GM21447 (cell line): ENCODE measurements around the gene S100B.
"Not testable (repeated sequence)": the region's sequence is repeated elsewhere in the genome, so short reads cannot be mapped to it uniquely, and the experiment has no call there.

Experiments used
- ATAC-seq: cut with Tn5 transposase; IDR thresholded peaks from one replicate; pipeline ENCODE4 v1.9.1; 2021; ENCODE audit not compliant: unreplicated experiment

Gene S100B

GRCh38 chr21:46604329-46604974, 430 bp downstream of the S100B start:
- no peak for ATAC-seq

DNA sequence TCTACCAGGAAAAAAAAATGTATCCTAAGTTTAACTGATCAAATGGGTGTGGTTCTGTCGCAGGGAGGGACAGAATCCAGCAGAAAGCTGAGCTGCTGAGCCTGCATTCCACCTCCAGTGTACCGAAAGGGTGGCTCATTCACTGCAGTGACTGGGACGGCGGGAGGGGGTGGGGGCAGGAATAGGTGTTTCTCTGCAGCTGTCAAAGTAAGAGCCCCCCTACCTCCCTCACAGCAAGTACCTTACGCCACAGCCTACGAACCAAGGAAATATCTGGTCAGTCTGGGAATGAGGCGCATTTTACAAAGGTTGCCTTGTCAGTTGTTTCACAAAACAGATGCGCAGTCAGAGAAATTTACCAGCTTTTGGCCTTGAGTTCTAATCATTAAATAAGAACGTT, 1.7 kb downstream of the S100B start:
- ATAC-seq = no peak

GRCh38 chr21:46600978-46601377, 3.9 kb downstream of the S100B start:
- ATAC-seq = no peak

- no peak for ATAC-seq
These were observed 4.6 kb downstream of the S100B start for GRCh38 chr21:46600305-46600704.

DNA sequence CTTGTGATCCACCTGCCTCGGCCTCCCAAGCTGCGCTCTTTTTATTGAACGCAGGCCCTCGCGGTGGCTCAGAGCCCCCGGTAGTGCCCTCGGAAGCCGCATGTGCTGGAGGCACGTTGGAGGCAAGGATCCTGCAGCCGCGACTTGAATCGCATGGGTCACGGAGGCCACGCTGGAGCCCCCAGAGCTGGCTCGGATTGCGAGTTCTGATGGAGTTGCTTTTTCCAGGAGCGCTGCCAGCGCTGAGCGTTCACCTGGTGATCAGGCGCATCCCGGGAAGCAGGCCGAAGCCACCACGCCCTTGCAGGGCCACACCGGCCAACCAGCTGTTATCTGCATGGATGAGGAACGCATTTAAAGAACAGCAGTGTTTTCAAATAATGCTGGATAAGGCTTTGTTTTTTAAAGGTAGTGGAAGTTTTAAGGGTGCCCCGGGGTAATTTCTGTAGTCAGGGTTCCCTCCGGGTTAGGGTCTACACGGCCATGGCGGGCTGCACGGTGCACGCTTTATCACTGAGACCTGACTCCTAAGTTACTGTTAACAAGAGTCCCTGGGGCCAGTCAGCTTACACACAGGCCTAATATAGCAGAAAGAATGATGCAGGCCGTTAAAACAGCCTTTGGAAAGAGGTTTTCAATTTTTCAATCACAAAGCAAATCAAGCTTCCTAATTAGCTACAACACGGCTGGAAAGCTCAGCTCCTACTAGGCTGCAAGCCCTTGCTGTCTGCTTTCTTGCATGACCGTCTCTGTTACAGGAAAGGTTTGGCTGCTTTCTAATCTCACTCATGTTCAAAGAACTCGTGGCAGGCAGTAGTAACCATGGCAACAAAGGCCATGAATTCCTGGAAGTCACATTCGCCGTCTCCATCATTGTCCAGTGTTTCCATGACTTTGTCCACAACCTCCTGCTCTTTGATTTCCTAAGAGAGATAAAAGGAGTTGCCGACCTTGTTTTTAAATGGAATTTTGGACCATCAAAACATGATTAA, 6.0 kb downstream of the S100B start:
- ATAC-seq = no peak

DNA sequence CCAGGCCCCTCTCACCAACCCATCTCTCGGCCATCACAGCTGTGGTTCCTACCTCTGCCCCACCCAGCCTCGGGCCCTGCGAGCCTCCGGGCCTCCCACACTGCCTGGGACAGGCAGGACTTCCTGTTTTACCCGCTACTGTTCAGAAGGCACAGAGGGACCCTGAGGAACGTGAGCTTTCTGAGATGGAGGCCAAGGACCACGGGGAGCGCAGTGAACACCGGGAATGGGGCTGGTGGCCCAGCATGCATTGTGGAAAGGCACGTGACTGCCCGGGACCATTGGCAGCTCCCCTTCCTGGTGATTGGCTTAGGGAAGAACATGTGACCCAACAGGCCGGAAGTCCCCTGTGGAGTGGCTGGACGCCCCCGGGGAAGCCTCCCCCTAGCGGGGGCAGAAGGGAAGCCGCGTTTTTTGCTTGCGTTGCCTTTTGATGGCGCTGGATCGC, 7.0 kb downstream of the S100B start:
- no peak for ATAC-seq

- no peak for ATAC-seq
These were observed 7.9 kb downstream of the S100B start for GRCh38 chr21:46597031-46597430.

DNA sequence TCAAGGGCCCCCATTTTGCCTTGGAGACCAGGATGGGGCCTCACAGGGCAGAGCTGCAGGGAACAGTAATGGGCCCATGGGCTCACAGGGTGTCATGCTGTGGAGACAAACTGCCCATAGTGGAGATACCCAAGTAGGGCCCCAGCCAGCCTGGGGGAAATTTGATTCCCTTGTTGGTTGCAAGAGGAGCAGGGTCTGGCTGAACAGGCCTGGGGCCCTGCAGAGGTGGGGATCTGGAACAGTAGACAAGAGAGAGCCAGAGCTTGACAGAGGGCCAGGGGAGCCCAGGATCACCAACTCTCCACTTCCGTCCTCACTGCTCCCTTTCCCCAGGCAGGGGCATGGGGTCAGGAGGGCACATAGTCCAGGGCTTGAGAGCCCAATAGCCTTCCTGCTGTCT, 8.7 kb downstream of the S100B start:
- no peak for ATAC-seq

DNA sequence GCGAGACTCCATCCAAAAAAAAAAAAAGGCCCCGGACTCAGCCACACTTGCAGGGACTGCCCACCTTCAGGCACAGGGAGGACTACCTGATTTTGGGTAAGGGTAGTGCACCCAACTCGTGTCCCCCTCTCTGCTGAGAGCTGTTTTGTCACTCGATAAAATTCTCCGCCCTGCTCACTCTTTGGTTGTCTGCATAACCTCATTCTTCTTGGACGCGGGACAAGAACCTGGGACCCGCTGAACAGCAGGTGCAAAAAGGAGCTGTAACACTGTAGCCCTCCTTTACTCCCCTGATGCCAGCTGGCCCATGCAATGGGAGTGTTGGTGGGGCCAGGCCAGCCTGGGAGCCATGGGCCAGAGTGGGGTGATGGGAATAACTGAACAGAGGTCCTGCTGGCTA, 10.6 kb downstream of the S100B start:
- ATAC-seq = no peak

DNA sequence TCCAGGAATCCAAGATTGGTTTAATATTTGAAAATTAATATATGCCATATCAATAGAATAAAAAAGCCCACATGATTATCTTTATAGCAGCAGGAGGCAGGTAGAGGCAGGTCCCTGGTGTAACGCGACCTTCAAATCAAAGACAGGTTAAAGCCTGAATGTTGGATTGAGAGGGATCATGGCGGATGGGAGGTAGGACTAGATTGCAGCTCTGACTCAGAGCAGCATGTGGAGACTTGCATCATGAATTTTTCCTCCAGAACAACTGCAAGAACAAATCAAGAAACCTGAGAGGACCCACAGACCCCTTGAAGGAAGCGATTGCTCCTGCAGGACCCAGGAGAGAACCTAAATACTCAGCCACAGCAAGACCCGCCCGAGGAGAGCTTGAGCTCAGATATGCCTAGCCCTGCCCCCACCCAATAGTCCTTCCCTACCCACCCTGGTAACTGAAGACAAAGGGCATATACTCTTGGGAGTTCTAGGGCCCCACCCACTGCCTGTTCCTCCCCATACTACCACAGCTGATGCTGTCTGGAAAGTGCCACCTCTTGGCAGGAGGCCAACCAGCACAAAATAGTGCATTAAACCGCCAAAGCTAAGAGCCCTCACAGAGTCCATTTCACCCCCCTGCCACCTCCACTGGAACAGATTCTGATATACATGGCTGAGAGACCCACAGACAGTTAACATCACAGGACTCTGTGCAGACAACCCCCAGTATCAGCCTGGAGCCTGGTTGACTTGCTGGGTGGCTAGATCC, 19.5 kb downstream of the S100B start:
- no peak for ATAC-seq

GRCh38 chr21:46581780-46582307, 23.0 kb downstream of the S100B start:
- ATAC-seq = no peak

GRCh38 chr21:46579394-46579793, 25.5 kb downstream of the S100B start:
- ATAC-seq = not testable (repeated sequence)

DNA sequence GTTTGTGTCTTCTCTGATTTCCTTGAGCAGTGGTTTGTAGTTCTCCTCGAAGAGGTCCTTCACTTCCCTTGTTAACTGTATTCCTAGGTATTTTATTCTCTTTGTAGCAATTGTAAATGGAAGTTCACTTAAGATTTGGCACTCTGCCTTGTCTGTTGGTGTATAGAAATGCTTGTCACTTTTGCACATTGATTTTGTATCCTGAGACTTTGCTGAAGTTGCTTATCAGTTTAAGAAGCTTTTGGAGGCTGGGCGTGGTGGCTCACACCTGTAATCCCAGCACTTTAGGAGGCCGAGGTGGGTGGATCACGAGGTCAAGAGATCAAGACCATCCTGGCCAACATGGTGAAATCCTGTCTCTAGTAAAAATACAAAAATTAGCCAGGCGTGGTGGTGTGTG, 27.1 kb downstream of the S100B start:
- not testable (repeated sequence) for ATAC-seq

DNA sequence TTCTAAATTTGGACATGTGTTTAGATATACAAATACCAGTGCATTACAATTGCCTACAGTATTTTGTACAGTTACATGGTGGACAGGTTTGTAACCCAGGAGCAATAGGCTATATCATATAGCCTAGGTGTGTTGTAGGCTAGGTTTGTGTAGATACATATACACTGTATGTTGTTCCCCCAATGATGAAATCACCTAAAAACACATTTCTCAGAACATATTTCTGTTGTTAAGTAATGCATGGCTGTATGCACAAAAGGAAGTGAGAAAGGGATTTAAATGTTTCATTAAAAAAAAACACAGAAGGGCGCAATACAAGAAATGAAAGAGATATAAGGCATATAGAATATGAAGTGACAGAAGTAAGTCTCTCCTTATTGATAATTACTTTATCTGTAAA, 32.0 kb downstream of the S100B start:
- ATAC-seq = no peak

DNA sequence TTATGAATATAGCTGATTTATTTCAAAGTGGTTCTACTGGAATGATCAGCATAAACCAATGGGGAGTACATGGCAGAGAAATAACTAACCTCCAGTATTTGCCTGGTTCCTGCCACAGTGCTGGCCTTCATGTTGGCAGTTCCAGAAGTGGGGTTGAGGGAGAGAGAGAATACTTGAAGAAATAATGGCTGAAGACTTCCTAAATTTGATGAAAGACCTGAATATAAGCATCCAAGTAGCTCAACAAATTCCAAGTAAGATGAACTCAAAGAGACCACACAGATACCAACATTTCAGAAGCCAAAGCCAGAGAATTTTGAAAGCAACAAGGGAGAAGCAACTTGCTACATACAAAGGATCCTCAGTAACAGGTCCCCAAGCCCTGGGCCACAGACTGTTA, 34.3 kb downstream of the S100B start:
- ATAC-seq = no peak

- no peak for ATAC-seq
These were observed 34.8 kb downstream of the S100B start for GRCh38 chr21:46570119-46570518.

- no peak for ATAC-seq
These were observed 35.8 kb downstream of the S100B start for GRCh38 chr21:46569081-46569480.

DNA sequence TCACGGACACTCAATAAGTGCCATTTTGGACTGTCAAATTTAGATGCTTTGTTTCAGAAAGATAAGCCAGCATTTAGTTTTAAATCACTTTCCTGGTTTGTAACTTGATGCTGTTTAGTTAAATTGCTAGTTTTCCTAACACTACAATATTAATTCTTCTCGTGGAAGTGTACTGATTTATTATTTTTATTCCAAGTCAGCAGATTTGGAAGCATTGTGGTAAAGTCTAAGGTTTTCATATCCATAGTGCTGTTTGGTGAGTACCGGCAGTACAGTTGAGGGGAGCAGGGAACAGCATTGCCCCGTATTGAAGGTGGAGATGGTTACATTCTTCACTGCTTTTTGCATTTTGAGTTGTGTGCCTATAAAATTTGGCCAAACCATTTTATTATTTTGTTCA, 36.3 kb downstream of the S100B start:
- no peak for ATAC-seq

DNA sequence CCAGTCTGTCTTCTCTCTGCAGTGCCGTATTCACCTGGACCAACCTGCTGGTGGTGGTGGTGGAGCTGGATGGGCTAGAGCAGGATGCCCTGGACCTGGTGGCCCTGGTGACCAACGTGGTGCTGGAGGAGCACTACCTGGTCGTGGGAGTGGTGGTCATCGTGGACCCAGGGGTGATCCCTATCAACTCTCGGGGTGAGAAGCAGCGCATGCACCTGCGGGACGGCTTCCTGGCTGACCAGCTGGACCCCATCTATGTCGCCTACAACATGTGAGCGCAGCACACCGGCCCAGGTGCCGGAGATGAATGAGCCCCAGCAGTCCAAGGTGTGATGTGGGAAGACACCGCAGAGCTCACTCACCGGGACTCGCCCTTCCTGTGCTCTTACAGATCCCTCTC, 37.5 kb downstream of the S100B start:
- no peak for ATAC-seq

GRCh38 chr21:46564391-46564790, 40.5 kb downstream of the S100B start:
- ATAC-seq = no peak

DNA sequence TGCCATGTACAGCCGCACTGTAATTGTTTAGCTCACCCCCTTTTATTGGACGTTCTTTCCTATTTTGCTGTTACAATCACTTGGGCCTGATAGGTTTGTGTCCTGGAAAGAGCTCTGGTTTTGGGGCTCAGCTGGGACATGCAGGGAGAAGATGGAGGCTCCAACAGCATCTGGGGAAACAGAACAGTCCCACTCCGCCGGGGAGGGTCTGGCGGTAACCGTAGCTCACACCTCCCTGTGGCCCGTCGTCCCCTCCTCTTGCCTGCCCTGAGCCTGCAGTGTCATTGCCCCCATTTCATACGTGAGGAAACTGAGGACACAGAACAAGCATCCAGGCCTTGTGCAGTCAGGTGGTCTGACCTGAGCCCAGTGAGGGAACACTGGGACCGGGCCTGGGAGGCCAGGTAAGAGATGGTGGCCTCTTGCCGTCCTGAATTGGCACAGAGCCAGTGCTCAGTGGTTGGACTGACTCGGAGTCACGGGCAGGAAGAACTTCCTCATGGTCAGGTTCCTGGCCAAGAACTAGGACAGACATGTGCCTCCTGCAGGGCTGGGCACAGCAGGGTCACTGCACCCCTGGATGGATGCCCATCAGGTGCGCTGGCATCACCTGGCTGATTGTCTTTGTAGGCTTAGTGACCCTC, 41.8 kb downstream of the S100B start:
- ATAC-seq = no peak
